Thoracic aorta (tissue), 2 donors: Measurements from ENCODE around the gene VWA3A. TPM values are rescaled to one million over a fixed set of nuclear protein-coding genes. Genes with fewer than 3 reads are reported as not detected.

Source experiments
- ATAC-seq: fragments of 150-250 bp; one replicate; pipeline ENCODE4 v1.8.0; 2017; ENCODE audit warnings: low read depth; ENCODE audit not compliant: insufficient number of reproducible peaks, low FRiP score
- DNase-seq: peaks from one replicate; pipeline ENCODE4 v3.0.0-alpha.2; 2020; ENCODE audit warnings: low spot score
- H3K27ac ChIP-seq, 2 donors: fragments of 200-600 bp; sonication (generic); 1 replicate in 1 of 2; 2 replicates in 1 of 2; pipeline ENCODE4 v1.5.1; 2016; ENCODE audit warnings: mild to moderate bottlenecking in 2 of 2, moderate library complexity in 2 of 2
- H3K27me3 ChIP-seq: fragments of 200-600 bp; sonication (generic); replicated peaks from 2 replicates; pipeline ENCODE4 v1.6.0; 2016; ENCODE audit warnings: mild to moderate bottlenecking; ENCODE audit not compliant: insufficient read depth
- H3K36me3 ChIP-seq: fragments of 200-600 bp; sonication (generic); one replicate; pipeline ENCODE4 v1.5.1; 2016
- H3K4me1 ChIP-seq, 2 donors: fragments of 200-600 bp; sonication (generic); 1 replicate in 1 of 2; 2 replicates in 1 of 2; pipeline versions ENCODE4 v1.5.1 to v1.6.0; 2016; ENCODE audit warnings: low read depth in 2 of 2, mild to moderate bottlenecking in 1 of 2; ENCODE audit not compliant: control insufficient read depth in 1 of 2
- H3K4me3 ChIP-seq: fragments of 200-600 bp; sonication (generic); 2 replicates; pipeline ENCODE4 v1.5.1; 2016; ENCODE audit warnings: mild to moderate bottlenecking
- H3K9me3 ChIP-seq: fragments of 200-600 bp; sonication (generic); 2 replicates; pipeline ENCODE4 v1.5.1; 2016
- total RNA-seq, 2 donors: library from RNA; depleted of rRNA; stranded (reverse); fragments of >200 nt; gene quantifications; one replicate each; pipeline versions ENCODE4 v1.1.0 to v1.2.3, GENCODE V29; 2016
- TF ChIP-seq, protein P1 (sequence below): fragments of 200-600 bp; sonication (generic); IDR thresholded peaks from one replicate; pipeline ENCODE4 v1.5.1; 2019; ENCODE audit warnings: antibody characterized with exemption

Gene VWA3A
- total RNA-seq, 2 donors from 2014 or later: 2.3 TPM; not detected in 1

- Histone ChIP-seq H3K4me3 (no peak overlapping the region), H3K27ac (no peak overlapping the region), H3K9me3 (no peaks in the 10 kb centered on the region), H3K27me3 (no peaks in the 10 kb centered on the region), H3K4me1 (peaks cover 0 to 7% of the 10 kb centered on the region in 2 donors), H3K36me3 (no peaks in the 10 kb centered on the region)
- no peak for ATAC-seq
- DNase-seq: no peak
- TF ChIP-seq, protein P1, sequence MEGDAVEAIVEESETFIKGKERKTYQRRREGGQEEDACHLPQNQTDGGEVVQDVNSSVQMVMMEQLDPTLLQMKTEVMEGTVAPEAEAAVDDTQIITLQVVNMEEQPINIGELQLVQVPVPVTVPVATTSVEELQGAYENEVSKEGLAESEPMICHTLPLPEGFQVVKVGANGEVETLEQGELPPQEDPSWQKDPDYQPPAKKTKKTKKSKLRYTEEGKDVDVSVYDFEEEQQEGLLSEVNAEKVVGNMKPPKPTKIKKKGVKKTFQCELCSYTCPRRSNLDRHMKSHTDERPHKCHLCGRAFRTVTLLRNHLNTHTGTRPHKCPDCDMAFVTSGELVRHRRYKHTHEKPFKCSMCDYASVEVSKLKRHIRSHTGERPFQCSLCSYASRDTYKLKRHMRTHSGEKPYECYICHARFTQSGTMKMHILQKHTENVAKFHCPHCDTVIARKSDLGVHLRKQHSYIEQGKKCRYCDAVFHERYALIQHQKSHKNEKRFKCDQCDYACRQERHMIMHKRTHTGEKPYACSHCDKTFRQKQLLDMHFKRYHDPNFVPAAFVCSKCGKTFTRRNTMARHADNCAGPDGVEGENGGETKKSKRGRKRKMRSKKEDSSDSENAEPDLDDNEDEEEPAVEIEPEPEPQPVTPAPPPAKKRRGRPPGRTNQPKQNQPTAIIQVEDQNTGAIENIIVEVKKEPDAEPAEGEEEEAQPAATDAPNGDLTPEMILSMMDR: no peak
These were observed 13.7 kb upstream of the VWA3A start for GRCh38 chr16:22078656-22079055.

- Histone ChIP-seq H3K4me1 (peaks cover 0 to 12% of the 10 kb centered on the region in 2 donors), H3K9me3 (no peaks in the 10 kb centered on the region), H3K27me3 (no peaks in the 10 kb centered on the region), H3K36me3 (no peaks in the 10 kb centered on the region), H3K27ac (no peak overlapping the region), H3K4me3 (no peak overlapping the region)
- no peak for ATAC-seq
- TF ChIP-seq, protein P1: no peak
- no peak for DNase-seq
These were observed 11.3 kb upstream of the VWA3A start for GRCh38 chr16:22081050-22081449.

GRCh38 chr16:22086440-22086839 is 5.9 kb upstream of the VWA3A start:
- H3K27ac ChIP-seq: no peak overlapping the region
- no peaks in the 10 kb centered on the region for H3K9me3 ChIP-seq
- H3K36me3 ChIP-seq: no peaks in the 10 kb centered on the region
- no peak for DNase-seq
- H3K4me3 ChIP-seq: no peak overlapping the region
- TF ChIP-seq, protein P1: no peak
- H3K4me1 ChIP-seq: peaks cover 0 to 12% of the 10 kb centered on the region in 2 donors
- no peaks in the 10 kb centered on the region for H3K27me3 ChIP-seq
- no peak for ATAC-seq

DNA sequence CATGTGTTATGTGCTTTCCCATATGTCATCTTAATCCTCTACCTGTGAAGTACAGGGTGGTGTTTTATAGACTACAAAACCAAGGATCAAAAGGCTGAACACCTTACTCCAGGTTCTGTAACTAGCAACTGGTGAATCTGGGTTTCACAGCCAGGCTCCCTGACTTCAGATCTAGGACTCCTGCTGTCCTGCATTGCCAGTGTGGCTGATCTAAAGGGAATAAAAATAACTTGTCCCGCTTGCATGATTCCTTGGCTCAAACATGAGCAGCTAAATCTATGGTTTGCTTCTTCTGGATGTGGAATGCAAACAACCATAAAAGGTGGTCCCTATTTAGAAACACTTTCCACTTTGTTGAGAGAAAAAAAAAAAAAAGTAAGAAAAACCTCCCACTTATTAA is 3.7 kb upstream of the VWA3A start:
- Histone ChIP-seq H3K9me3 (no peaks in the 10 kb centered on the region), H3K4me3 (no peak overlapping the region), H3K27me3 (no peaks in the 10 kb centered on the region), H3K36me3 (no peaks in the 10 kb centered on the region), H3K27ac (no peak overlapping the region), H3K4me1 (peaks cover 0 to 5% of the 10 kb centered on the region in 2 donors)
- ATAC-seq (no peak), DNase-seq (no peak)
- TF ChIP-seq, protein P1: no peak

GRCh38 chr16:22089910-22090309 is 2.4 kb upstream of the VWA3A start:
- ATAC-seq: no peak

More at GRCh38 chr16:22089910-22090309, 2.4 kb upstream of the VWA3A start:
- no peak for DNase-seq
- H3K9me3 ChIP-seq: no peaks in the 10 kb centered on the region
- H3K36me3 ChIP-seq: no peaks in the 10 kb centered on the region
- H3K27ac ChIP-seq: no peak overlapping the region
- no peaks in the 10 kb centered on the region for H3K27me3 ChIP-seq
- TF ChIP-seq, protein P1: no peak
- no peak overlapping the region for H3K4me3 ChIP-seq
- no peaks in the 10 kb centered on the region for H3K4me1 ChIP-seq
